GM23338 (cell line): ENCODE measurements around the gene CHRNA3.

Experiments used
- CREB1 ChIP-seq: fragments of 250-450 bp; sonication (Bioruptor Pico); IDR thresholded peaks from 2 replicates; pipeline ENCODE4 v1.5.0; 2020; ENCODE audit warnings: low read depth, mild to moderate bottlenecking, moderate library complexity
- CTCF ChIP-seq, 2 experiments: fragments of 200-600 bp in 1 of 2; sonication (generic) in 1 of 2; conservative IDR thresholded peaks; 2 replicates each; pipeline versions ENCODE4 v1.5.1 to v1.6.1; 2016 to 2017; ENCODE audit warnings: antibody characterized with exemption in 2 of 2, low read depth in 2 of 2, mild to moderate bottlenecking in 2 of 2, moderate library complexity in 1 of 2
- ETS1 ChIP-seq: IDR thresholded peaks from 2 replicates; pipeline ENCODE4 v1.6.1; 2016; ENCODE audit warnings: antibody characterized with exemption
- EZH2 ChIP-seq: fragments of 200-600 bp; sonication (generic); IDR thresholded peaks from one replicate; pipeline ENCODE4 v1.8.0; 2017; ENCODE audit warnings: antibody characterized with exemption, mild to moderate bottlenecking, low read depth; ENCODE audit not compliant: unreplicated experiment
- EZH2phosphoT487 ChIP-seq: fragments of 200-600 bp; sonication (generic); IDR thresholded peaks from one replicate; pipeline ENCODE4 v1.8.1; 2018; ENCODE audit warnings: antibody characterized with exemption; ENCODE audit not compliant: unreplicated experiment
- JUNB ChIP-seq: IDR thresholded peaks from one replicate; pipeline ENCODE4 v1.6.1; 2016; ENCODE audit warnings: antibody characterized with exemption; ENCODE audit not compliant: unreplicated experiment
- NANOG ChIP-seq: IDR thresholded peaks from 2 replicates; pipeline ENCODE4 v1.6.1; 2016; ENCODE audit warnings: antibody characterized with exemption, borderline replicate concordance
- POLR2AphosphoS5 ChIP-seq: IDR thresholded peaks from 2 replicates; pipeline ENCODE4 v1.6.1; 2016; ENCODE audit warnings: antibody characterized with exemption, low read depth
- REST ChIP-seq: IDR thresholded peaks from one replicate; pipeline ENCODE4 v1.6.1; 2018; ENCODE audit warnings: antibody characterized with exemption; ENCODE audit not compliant: unreplicated experiment
- STAT1 ChIP-seq: IDR thresholded peaks from one replicate; pipeline ENCODE4 v1.6.1; 2016; ENCODE audit warnings: antibody characterized with exemption; ENCODE audit not compliant: unreplicated experiment
- ZNF462 ChIP-seq: fragments of 250-450 bp; sonication (Bioruptor Pico); IDR thresholded peaks from 2 replicates; pipeline ENCODE4 v1.5.0; 2020; ENCODE audit warnings: mild to moderate bottlenecking, moderate library complexity

- TF ChIP-seq EZH2phosphoT487, result no peak
- TF ChIP-seq POLR2AphosphoS5, result no peak
- TF ChIP-seq CTCF (conservative IDR thresholded peaks at IDR 0.05; ENCODE audit: low read depth in 2 of 2), result 0 out of 4 replicates have a peak, but pooled peaks of 1 of the 2 experiments have one; percentile 11
- TF ChIP-seq EZH2, result no peak
- TF ChIP-seq REST, result no peak
- TF ChIP-seq JUNB, result no peak
- TF ChIP-seq NANOG, result no peak
- TF ChIP-seq ZNF462 (CRISPR knock-in tag), result no peak
- TF ChIP-seq ETS1, result no peak
- TF ChIP-seq CREB1 (CRISPR knock-in tag), result no peak
- no peak for TF ChIP-seq STAT1
These were observed 1.5 kb downstream of the CHRNA3 start for GRCh38 chr15:78619022-78619950.
